ENCODE measurements around the gene DNAJC5.

DNA sequence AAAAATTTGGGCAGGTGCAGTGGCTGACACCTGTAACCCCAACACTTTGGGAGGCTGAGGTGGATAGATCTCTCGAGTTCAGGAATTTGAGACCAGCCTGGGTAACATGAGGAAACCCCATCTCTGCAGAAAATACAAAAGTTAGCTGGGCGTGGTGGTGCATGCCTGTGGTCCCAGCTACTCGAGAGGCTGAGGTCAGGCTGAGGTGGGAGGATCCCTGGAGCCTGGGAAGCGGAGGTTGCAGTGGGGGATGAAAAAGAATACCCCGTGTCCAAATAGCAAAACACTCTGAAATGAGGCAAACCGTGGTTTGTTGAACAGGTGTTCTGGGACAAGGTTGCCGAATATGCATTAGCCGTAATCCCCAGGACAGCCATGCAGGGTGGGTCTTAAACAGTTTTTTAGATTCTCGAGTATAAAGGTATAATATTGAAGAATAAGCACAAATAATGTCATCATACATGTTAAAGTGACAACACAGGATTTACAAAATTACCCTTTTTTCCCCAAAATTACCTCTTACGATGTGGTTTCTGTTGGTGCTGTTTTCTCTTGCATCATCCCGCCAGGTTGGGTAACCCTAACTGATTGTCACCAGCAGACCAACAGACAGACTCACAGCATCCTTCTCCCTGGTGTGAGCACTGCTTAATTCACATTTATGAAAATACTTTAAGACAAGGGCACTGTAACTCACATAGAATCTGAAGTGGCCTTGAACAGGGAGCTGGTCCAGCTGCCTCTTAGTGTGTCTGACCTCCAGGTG lies 9.1 kb downstream of the DNAJC5 start:
- TF ChIP-seq POLR2A (IDR thresholded peaks at IDR 0.05), result no peak
- no peak for TF ChIP-seq CTCF (IDR thresholded peaks at IDR 0.05)
